WERI-Rb-1 (cell line): ENCODE data around the gene ZNF396.
A peak's percentile ranks its signal among the peaks of the same experiment; 100 is the strongest.

Source experiments
- DNase-seq: peaks from one replicate; pipeline ENCODE4 v3.0.0-alpha.2; 2020
- H3K27ac ChIP-seq: fragments of 250-450 bp; sonication (Bioruptor Pico); 2 replicates; pipeline ENCODE4 v1.5.1; 2020; ENCODE audit warnings: mild to moderate bottlenecking, moderate library complexity
- H3K27me3 ChIP-seq: fragments of 250-450 bp; sonication (Bioruptor Pico); 2 replicates; pipeline ENCODE4 v1.5.1; 2021; ENCODE audit warnings: mild to moderate bottlenecking, low read depth, moderate library complexity; ENCODE audit not compliant: insufficient read depth, severe bottlenecking
- H3K36me3 ChIP-seq: fragments of 250-450 bp; sonication (Bioruptor Pico); 2 replicates; pipeline ENCODE4 v1.5.1; 2020; ENCODE audit warnings: mild to moderate bottlenecking, moderate library complexity
- H3K4me3 ChIP-seq: 2 replicates; pipeline ENCODE4 v1.5.1; 2011; ENCODE audit warnings: low read depth, mild to moderate bottlenecking, control low read depth, low read length
- H3K9me3 ChIP-seq: fragments of 250-450 bp; sonication (Bioruptor Pico); 2 replicates; pipeline ENCODE4 v1.5.1; 2021; ENCODE audit warnings: mild to moderate bottlenecking, moderate library complexity; ENCODE audit not compliant: severe bottlenecking
- TF ChIP-seq, protein P1 (sequence below): IDR thresholded peaks from 2 replicates; pipeline ENCODE4 v1.5.1; 2011; ENCODE audit warnings: low read depth, mild to moderate bottlenecking, control low read depth, inconsistent platforms, low read length

ZNF396 gene

DNA sequence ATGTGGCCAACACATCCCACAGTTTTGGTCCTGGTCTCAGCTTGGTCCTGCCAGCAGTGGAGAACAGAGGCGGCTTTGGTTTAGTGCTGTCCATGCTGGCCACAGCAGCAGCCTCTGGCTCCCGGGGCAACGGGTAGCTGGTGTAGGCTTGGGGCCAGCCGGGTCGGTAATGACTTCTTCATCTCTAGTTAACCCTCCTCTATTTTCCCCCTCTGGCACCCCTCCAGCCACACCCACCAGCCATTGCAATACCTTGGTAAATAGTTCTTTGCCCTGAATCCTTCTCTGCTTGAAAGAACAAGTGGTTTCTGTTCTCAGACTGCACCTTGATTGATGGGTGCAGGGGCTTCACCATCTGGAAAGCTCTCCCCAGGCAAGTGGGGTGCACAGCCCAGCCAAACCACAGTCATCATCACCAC is 31.7 kb upstream of the ZNF396 start:
- H3K27me3 ChIP-seq, result no peaks in the 10 kb centered on the region
- H3K27ac ChIP-seq, result no peak overlapping the region
- H3K36me3 ChIP-seq, result no peaks in the 10 kb centered on the region
- no peaks in the 10 kb centered on the region for H3K9me3 ChIP-seq
- TF ChIP-seq, protein P1, sequence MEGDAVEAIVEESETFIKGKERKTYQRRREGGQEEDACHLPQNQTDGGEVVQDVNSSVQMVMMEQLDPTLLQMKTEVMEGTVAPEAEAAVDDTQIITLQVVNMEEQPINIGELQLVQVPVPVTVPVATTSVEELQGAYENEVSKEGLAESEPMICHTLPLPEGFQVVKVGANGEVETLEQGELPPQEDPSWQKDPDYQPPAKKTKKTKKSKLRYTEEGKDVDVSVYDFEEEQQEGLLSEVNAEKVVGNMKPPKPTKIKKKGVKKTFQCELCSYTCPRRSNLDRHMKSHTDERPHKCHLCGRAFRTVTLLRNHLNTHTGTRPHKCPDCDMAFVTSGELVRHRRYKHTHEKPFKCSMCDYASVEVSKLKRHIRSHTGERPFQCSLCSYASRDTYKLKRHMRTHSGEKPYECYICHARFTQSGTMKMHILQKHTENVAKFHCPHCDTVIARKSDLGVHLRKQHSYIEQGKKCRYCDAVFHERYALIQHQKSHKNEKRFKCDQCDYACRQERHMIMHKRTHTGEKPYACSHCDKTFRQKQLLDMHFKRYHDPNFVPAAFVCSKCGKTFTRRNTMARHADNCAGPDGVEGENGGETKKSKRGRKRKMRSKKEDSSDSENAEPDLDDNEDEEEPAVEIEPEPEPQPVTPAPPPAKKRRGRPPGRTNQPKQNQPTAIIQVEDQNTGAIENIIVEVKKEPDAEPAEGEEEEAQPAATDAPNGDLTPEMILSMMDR, result no peak
- no peak overlapping the region for H3K4me3 ChIP-seq
- DNase-seq, result no peak

DNA sequence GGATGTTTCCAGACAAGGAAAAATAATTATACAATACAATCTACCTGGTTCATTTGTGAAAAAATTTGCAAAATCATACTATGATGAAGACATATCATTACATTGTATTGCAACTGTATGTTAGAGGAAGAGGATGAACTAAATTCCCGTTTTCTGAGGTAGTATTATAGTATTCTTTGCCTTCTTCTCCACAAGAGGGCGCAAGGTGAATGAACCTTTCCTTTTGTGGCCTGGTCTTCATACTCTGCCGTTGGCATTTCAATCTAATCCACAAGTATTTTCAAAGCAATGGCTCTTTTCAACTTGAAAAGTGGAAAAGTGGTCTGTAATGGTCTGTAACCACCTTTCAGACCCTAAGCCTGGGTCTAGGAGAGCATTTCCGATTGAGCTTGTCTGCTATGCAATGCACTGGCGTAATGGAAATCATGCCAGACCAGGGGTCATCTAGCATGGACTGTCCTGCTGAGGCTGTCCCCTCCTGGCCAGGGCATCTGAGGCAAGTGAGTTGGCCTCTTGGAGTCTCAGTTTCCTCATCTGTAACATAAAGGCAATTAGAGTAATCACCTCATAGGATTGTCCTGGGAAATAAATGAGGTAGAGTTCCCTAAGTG is 30.8 kb upstream of the ZNF396 start:
- H3K4me3 ChIP-seq, result no peak overlapping the region
- TF ChIP-seq, protein P1, result peak; percentile 59
- no peak overlapping the region for H3K27ac ChIP-seq
- no peaks in the 10 kb centered on the region for H3K9me3 ChIP-seq
- DNase-seq, result peak; percentile 42
- H3K36me3 ChIP-seq, result no peaks in the 10 kb centered on the region
- H3K27me3 ChIP-seq, result no peaks in the 10 kb centered on the region

DNA sequence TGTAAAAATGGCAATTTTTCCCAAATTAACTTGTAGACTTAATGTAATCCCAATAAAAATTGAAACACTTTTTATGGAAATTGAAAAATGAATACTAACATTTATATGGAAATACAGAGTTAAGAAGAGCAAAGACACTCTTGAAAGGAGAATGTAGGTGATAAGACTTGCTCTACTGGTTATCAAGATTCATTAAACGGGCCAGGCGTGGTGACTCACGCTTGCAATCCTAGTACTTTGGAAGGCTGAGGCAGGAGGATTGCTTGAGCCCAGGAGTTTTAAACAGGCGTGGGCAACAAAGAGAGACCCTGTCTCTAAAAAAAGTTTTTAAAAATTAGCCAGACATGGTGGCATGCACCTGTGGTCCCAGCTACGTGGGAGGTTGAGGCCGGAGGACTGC is 29.5 kb upstream of the ZNF396 start:
- DNase-seq, result no peak
- Histone ChIP-seq H3K27ac (no peak overlapping the region), H3K36me3 (no peaks in the 10 kb centered on the region), H3K27me3 (no peaks in the 10 kb centered on the region), H3K4me3 (no peak overlapping the region), H3K9me3 (no peaks in the 10 kb centered on the region)
- TF ChIP-seq, protein P1, result no peak

DNA sequence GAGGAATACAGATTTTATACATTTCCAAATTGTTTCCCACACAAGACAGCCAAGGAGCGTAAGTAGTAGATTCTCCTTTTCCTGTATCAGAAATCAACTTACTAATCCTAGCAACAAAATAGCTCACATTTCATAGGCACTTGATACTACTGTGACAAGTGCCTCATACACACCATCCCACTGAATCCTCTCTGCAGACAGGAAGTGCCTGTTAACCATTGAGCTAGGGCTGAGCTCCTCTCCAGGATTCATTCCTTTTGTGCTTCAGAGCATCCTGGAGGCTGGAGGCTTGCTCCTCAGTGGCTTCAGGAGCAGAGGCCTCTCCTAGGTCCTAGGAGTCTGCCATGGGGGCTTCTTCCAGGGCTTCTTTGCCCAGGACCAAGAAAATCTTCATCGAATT is 20.8 kb upstream of the ZNF396 start:
- no peak for DNase-seq
- no peak overlapping the region for H3K4me3 ChIP-seq
- H3K36me3 ChIP-seq, result no peaks in the 10 kb centered on the region
- H3K27ac ChIP-seq, result no peak overlapping the region
- H3K9me3 ChIP-seq, result no peaks in the 10 kb centered on the region
- H3K27me3 ChIP-seq, result no peaks in the 10 kb centered on the region
- TF ChIP-seq, protein P1, result no peak

DNA sequence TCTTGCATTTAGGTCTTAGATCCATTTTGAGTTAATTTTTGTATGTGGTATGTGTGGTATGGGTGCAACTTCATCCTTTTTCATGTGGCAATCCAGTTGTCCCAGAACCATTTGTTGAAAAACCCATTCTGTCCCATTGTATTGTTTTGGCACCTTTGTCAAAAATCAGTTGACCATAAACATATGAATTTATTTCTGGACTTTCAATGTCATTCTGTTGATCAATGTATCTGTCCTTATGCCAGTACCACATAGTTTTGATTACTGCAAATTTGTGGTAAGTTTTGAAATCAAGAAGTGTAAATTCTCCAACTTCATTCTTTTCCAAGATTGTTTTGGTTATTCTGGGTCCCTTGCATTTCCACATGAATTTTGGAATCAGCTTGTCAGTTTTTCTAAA is 16.6 kb upstream of the ZNF396 start:
- Histone ChIP-seq H3K36me3 (no peaks in the 10 kb centered on the region), H3K9me3 (no peaks in the 10 kb centered on the region), H3K27me3 (peaks cover 3% of the 10 kb centered on the region), H3K27ac (no peak overlapping the region), H3K4me3 (no peak overlapping the region)
- no peak for DNase-seq
- TF ChIP-seq, protein P1, result no peak

DNA sequence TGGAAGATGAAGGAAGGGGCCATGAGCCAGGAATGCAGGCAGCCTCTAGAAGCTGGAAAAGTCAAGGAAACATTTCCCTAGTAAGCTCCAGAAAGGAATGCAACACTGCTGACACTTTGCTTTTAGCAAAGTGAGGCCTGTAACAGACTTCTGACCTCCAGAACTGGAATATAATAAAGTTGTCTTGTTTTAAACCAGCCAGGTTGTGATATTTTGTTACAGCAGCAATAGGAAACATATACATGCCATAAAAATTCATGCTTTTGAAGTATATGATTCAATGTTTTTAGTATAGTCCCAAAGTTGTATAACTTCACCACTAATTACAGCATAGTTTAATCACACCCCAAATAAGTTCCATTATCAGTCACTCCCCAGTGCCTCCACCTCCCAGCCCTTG is 15.2 kb upstream of the ZNF396 start:
- DNase-seq, result no peak
- Histone ChIP-seq H3K27me3 (peaks cover 3% of the 10 kb centered on the region), H3K9me3 (no peaks in the 10 kb centered on the region), H3K36me3 (no peaks in the 10 kb centered on the region), H3K4me3 (no peak overlapping the region), H3K27ac (no peak overlapping the region)
- TF ChIP-seq, protein P1, result no peak
